ENCODE measurements around the gene CYB5A.

The CYB5A gene

DNA sequence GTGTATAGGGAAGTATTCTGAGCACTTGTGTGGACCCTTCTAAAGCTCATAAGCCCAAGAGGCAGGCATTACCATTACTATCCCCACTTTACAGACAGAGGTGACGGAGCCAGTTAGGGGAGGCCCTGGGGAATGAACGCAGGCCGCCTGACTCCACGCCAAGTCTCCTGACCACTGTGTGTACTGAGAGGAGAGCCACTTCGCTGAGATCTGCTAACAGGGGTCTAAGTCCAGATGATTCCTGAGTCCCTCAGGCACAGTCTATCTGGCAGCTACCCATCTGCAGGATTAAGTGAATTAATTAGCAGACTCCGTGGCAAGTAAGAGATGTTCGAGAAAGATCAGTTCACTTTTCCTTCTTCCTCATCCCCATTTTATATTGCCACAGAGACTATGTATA is 13.7 kb downstream of the CYB5A start:
- no peaks in the 10 kb centered on the region for H3K9me2 ChIP-seq (replicated peaks; ENCODE audit: insufficient read depth, low read length)
- H3K27ac ChIP-seq (ENCODE audit: low read length) = no peak overlapping the region
- H2AFZ ChIP-seq (ENCODE audit: low read length) = no peak overlapping the region
- H4K20me1 ChIP-seq (ENCODE audit: insufficient read depth, low read length) = no peaks in the 10 kb centered on the region
- peaks cover 76% of the 10 kb centered on the region for H3K79me2 ChIP-seq (ENCODE audit: low read length)
- H3K4me3 ChIP-seq (ENCODE audit: low read length) = no peak overlapping the region
- H3K4me2 ChIP-seq (ENCODE audit: low read depth, low read length) = no peak overlapping the region
- H3K9me3 ChIP-seq (replicated peaks; ENCODE audit: insufficient read depth, low read length) = no peaks in the 10 kb centered on the region
- H3K9ac ChIP-seq (ENCODE audit: low read length) = no peak overlapping the region
- no peaks in the 10 kb centered on the region for H3F3A ChIP-seq (ENCODE audit: insufficient read depth, low read length)
- no peak for DNase-seq
- H3K4me1 ChIP-seq (ENCODE audit: low read length) = no peaks in the 10 kb centered on the region
- H3K36me3 ChIP-seq (replicated peaks; ENCODE audit: insufficient read depth, low read length) = no peaks in the 10 kb centered on the region
- TF ChIP-seq EZH2 (optimal IDR thresholded peaks at IDR 0.05; ENCODE audit: low read depth, low read length) (no peak), EZH2phosphoT487 (IDR thresholded peaks at IDR 0.05; ENCODE audit: low read length) (no peak)
- TF ChIP-seq, protein P1, sequence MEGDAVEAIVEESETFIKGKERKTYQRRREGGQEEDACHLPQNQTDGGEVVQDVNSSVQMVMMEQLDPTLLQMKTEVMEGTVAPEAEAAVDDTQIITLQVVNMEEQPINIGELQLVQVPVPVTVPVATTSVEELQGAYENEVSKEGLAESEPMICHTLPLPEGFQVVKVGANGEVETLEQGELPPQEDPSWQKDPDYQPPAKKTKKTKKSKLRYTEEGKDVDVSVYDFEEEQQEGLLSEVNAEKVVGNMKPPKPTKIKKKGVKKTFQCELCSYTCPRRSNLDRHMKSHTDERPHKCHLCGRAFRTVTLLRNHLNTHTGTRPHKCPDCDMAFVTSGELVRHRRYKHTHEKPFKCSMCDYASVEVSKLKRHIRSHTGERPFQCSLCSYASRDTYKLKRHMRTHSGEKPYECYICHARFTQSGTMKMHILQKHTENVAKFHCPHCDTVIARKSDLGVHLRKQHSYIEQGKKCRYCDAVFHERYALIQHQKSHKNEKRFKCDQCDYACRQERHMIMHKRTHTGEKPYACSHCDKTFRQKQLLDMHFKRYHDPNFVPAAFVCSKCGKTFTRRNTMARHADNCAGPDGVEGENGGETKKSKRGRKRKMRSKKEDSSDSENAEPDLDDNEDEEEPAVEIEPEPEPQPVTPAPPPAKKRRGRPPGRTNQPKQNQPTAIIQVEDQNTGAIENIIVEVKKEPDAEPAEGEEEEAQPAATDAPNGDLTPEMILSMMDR (IDR thresholded peaks at IDR 0.05; ENCODE audit: low read length) = no peak
- no peaks in the 10 kb centered on the region for H3K27me3 ChIP-seq (replicated peaks; ENCODE audit: insufficient read depth, low read length)

DNA sequence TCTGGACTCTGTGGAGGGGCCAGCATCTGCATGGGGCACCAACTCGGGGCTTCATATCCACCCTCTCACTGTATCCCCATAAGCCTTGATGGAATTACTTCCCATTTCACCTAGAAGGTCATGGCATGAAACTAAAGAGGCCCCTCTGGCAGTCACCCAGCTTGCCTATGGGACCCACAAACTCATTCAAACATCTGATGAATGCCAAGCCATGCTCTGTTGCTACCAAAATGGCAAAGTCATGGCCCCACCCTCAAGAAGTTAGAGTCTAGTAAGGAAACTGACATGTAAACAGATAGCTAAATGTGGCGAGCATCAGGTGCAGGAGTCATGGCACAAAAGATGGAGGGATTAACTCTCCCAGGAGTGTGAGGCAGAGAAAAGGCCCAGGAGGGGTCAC is 14.5 kb downstream of the CYB5A start:
- TF ChIP-seq EZH2 (optimal IDR thresholded peaks at IDR 0.05; ENCODE audit: low read depth, low read length) (no peak), EZH2phosphoT487 (IDR thresholded peaks at IDR 0.05; ENCODE audit: low read length) (no peak)
- TF ChIP-seq, protein P1 (IDR thresholded peaks at IDR 0.05; ENCODE audit: low read length) = no peak
- Histone ChIP-seq H4K20me1 (ENCODE audit: insufficient read depth, low read length) (no peaks in the 10 kb centered on the region), H3K79me2 (ENCODE audit: low read length) (peaks cover 69% of the 10 kb centered on the region), H2AFZ (ENCODE audit: low read length) (no peak overlapping the region), H3K27me3 (replicated peaks; ENCODE audit: insufficient read depth, low read length) (no peaks in the 10 kb centered on the region), H3F3A (ENCODE audit: insufficient read depth, low read length) (no peaks in the 10 kb centered on the region), H3K9me2 (replicated peaks; ENCODE audit: insufficient read depth, low read length) (no peaks in the 10 kb centered on the region), H3K36me3 (replicated peaks; ENCODE audit: insufficient read depth, low read length) (no peaks in the 10 kb centered on the region), H3K9me3 (replicated peaks; ENCODE audit: insufficient read depth, low read length) (no peaks in the 10 kb centered on the region), H3K4me1 (ENCODE audit: low read length) (no peaks in the 10 kb centered on the region), H3K27ac (ENCODE audit: low read length) (no peak overlapping the region), H3K4me3 (ENCODE audit: low read length) (no peak overlapping the region), H3K9ac (ENCODE audit: low read length) (no peak overlapping the region), H3K4me2 (ENCODE audit: low read depth, low read length) (no peak overlapping the region)
- no peak for DNase-seq

DNA sequence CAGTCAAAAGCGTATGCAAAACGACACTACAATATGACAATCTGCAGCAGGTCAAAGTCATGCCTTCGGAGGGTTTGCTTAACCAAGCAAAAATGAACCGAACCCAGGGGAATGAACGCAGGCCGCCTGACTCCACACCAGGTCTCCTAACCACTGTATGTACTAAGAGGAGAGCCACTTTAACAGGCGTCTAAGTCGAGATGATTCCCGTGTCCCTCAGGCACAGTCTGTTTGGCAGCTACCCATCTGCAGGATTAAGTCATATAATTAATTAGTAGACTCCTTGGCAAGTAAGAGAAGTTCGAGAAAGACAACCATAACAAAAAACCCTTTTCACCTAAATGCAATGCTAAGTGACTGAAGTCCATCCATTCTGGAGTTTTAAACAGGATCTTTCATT is 15.2 kb downstream of the CYB5A start:
- H3K79me2 ChIP-seq (ENCODE audit: low read length) = peaks cover 65% of the 10 kb centered on the region
- H3K9ac ChIP-seq (ENCODE audit: low read length) = no peak overlapping the region
- H3K27ac ChIP-seq (ENCODE audit: low read length) = no peak overlapping the region
- TF ChIP-seq EZH2 (optimal IDR thresholded peaks at IDR 0.05; ENCODE audit: low read depth, low read length) (no peak), EZH2phosphoT487 (IDR thresholded peaks at IDR 0.05; ENCODE audit: low read length) (no peak)
- TF ChIP-seq, protein P1 (IDR thresholded peaks at IDR 0.05; ENCODE audit: low read length) = no peak
- no peaks in the 10 kb centered on the region for H3K9me3 ChIP-seq (replicated peaks; ENCODE audit: insufficient read depth, low read length)
- DNase-seq = no peak
- no peaks in the 10 kb centered on the region for H3K27me3 ChIP-seq (replicated peaks; ENCODE audit: insufficient read depth, low read length)
- no peaks in the 10 kb centered on the region for H3K36me3 ChIP-seq (replicated peaks; ENCODE audit: insufficient read depth, low read length)
- H3K4me1 ChIP-seq (ENCODE audit: low read length) = no peaks in the 10 kb centered on the region
- H3K9me2 ChIP-seq (replicated peaks; ENCODE audit: insufficient read depth, low read length) = no peaks in the 10 kb centered on the region
- no peak overlapping the region for H3K4me3 ChIP-seq (ENCODE audit: low read length)
- no peaks in the 10 kb centered on the region for H3F3A ChIP-seq (ENCODE audit: insufficient read depth, low read length)
- no peaks in the 10 kb centered on the region for H4K20me1 ChIP-seq (ENCODE audit: insufficient read depth, low read length)
- no peak overlapping the region for H3K4me2 ChIP-seq (ENCODE audit: low read depth, low read length)
- H2AFZ ChIP-seq (ENCODE audit: low read length) = no peak overlapping the region
